Measurements from ENCODE around the gene DENND2A. TPM values are rescaled to one million over a fixed set of nuclear protein-coding genes. Genes with fewer than 3 reads are reported as not detected.
A peak's percentile ranks its signal among the peaks of the same experiment; 100 is the strongest.

DENND2A gene
- total RNA-seq, 1 donor from 2014 or later = 39.8 TPM

DNA sequence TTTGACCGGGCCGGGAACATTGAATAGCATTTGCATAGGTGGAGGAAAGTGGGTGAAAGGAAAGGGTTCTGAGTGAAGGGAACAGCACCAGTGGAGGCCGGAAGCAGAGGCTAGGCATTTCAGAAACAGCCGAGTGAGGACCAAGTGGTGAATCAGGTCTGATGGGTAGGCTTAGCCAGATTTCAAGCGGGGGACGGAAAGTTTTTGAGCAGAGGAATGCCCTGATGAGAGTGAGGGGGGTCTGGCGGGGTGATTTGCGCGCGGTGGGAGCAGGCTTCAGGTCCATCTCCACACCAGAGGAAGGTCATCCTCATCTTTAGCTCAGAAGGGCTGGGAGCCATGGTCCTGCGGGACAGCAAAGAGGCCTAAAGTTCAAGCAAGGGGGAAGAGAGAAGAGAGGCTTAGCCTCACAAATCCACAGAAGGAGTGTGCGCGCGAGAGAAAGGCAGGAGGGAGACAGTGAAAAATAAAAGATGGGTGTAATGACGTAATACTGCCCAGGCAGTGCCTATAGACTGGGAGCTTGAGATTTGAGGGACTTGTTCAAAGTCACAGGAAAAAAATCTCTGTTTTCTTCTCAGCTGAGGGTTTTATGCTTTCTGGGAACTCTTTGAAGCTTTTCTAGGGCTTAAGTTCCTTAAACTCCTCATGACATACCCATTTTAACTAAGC is 1.0 kb upstream of the DENND2A start:
- DNase-seq (ENCODE audit: low spot score, unreplicated experiment) = no peak
- no peaks in the 10 kb centered on the region for H3K36me3 Mint-ChIP-seq (ENCODE audit: insufficient read depth)
- H3K4me1 Mint-ChIP-seq (ENCODE audit: low read depth) = peaks cover 25% of the 10 kb centered on the region
- peaks cover 13% of the 10 kb centered on the region for H3K27me3 Mint-ChIP-seq
- H3K4me3 Mint-ChIP-seq (ENCODE audit: low read depth) = peak overlapping the region; percentile 59
- H3K27ac Mint-ChIP-seq = peak overlapping the region; percentile 82
- no peak for TF ChIP-seq CTCF (IDR thresholded peaks at IDR 0.05; ENCODE audit: unreplicated experiment)
- no peaks in the 10 kb centered on the region for H3K9me3 Mint-ChIP-seq (ENCODE audit: low read depth)

DNA sequence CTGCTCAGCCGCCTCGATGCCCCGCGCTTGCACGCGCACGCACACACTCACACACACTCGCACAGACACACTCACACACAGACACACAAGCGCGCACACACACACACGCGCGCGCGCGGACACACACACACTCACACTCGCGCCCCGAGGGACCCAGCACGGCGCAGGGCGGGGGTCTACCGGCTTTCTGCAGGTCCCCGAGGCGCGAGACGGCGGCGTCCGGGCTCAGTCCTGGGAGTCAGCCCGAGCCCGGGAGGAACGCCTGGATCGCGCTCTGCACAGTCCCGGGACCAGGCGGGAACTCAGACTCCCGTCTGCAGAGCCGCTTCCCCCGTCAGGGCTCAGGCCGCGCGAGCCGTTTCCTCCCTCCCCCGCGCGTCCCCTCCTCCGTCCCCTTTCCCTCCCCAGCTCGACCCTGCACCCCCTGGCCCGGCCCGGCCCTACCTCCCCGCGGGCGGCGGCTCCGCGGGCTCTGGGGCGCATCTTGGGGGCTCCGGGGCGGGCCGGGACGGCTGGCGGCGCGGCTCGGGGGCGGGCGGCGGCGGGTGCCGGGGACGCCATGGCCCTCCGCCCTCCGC is 464 bp downstream of the DENND2A start:
- peak; percentile 40 for DNase-seq (ENCODE audit: low spot score, unreplicated experiment)
- Mint-ChIP-seq H3K27me3 (peaks cover 13% of the 10 kb centered on the region), H3K9me3 (ENCODE audit: low read depth) (no peaks in the 10 kb centered on the region), H3K4me1 (ENCODE audit: low read depth) (peaks cover 33% of the 10 kb centered on the region), H3K27ac (peak overlapping the region; percentile 91), H3K36me3 (ENCODE audit: insufficient read depth) (no peaks in the 10 kb centered on the region), H3K4me3 (ENCODE audit: low read depth) (peak overlapping the region; percentile 99)
- no peak for TF ChIP-seq CTCF (IDR thresholded peaks at IDR 0.05; ENCODE audit: unreplicated experiment)

DNA sequence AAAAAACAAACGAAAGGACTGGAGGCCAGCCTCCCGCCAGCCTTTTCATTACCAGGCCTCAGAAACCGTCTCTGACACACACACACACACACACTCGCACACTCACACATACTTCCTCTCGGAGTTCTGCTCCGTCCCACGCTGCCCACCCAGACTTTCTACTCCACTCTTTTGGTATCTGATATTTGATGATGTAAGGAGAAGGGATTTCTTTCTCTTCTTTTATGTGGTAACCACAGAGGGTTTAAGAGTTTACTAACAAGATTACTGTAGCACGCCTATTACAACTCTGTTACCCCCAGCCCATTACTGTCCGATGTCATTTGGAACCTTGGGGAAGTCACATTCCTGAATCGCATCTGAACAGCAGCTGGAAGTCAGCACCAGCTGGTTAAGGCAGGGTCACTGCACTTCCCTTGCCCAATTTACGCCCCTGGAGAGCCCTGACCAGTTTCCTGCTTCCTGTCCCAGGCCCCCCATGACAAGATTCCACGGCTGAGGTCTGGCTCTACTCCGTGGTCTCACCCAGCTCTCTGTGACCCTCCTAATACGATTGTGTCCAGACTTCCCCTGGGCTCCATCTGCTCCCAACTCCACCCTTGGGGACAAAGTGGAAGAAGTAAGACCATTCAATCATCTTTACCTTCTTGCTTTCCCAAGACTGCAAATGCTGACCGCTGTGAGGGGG is 1.1 kb downstream of the DENND2A start:
- Mint-ChIP-seq H3K4me3 (ENCODE audit: low read depth) (peak overlapping the region; percentile 99), H3K9me3 (ENCODE audit: low read depth) (no peaks in the 10 kb centered on the region), H3K4me1 (ENCODE audit: low read depth) (peaks cover 33% of the 10 kb centered on the region), H3K27ac (peak overlapping the region; percentile 91), H3K27me3 (peaks cover 13% of the 10 kb centered on the region), H3K36me3 (ENCODE audit: insufficient read depth) (no peaks in the 10 kb centered on the region)
- DNase-seq (ENCODE audit: low spot score, unreplicated experiment) = no peak
- TF ChIP-seq CTCF (IDR thresholded peaks at IDR 0.05; ENCODE audit: unreplicated experiment) = no peak

DNA sequence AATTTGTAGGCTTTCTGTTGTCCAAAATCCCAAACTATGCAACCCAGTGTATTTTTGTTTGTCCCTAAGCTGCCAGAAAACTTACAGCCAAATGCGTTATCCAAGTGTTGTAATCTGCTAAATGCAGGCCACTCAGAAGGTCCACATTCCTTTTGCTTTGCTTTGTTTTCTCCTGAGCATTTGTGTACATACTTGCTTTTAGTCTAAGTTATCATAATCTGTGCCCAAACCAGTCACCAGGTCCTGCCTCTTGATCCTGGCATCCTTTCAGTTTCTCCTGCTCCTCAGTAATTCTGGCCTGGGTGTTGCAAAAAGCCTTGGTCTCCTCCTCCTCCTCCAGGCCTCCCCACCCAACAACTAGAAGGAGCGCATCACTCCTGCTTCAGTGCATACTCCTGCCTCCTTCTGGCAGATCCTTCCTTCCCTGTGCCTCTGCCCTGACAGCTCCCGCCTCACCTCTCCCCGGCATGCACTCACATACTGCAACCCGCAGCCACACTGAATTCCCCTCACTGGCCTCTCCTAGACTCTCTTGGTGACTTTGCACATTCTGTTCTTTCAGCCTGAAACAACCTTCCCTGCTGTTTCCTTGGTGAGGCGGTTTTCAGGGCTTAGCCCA is 2.3 kb downstream of the DENND2A start:
- no peak for TF ChIP-seq CTCF (IDR thresholded peaks at IDR 0.05; ENCODE audit: unreplicated experiment)
- H3K4me3 Mint-ChIP-seq (ENCODE audit: low read depth) = peak overlapping the region; percentile 99
- no peaks in the 10 kb centered on the region for H3K9me3 Mint-ChIP-seq (ENCODE audit: low read depth)
- peaks cover 33% of the 10 kb centered on the region for H3K4me1 Mint-ChIP-seq (ENCODE audit: low read depth)
- H3K36me3 Mint-ChIP-seq (ENCODE audit: insufficient read depth) = no peaks in the 10 kb centered on the region
- peak overlapping the region; percentile 7 for H3K27ac Mint-ChIP-seq
- H3K27me3 Mint-ChIP-seq = peaks cover 13% of the 10 kb centered on the region
- DNase-seq (ENCODE audit: low spot score, unreplicated experiment) = no peak

DNA sequence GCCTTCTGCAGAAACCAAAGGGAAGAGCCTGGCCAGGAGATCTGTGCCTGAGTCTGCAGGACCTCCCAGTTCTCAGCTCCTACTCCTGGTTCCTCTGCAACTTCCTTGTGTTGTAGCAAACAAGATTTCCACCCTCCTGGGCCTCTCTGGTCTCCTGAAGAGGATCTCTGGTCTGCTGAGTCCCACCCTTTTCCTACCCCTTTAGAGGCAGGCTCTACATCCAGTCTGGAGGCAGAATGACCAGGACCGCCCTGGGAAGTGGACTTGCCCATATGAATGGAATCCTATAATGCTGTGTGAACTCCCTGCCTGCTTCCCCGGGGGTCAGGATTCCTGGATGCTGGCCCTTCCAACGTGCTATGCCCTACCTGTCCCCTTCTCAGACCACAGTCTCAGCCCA is 3.2 kb downstream of the DENND2A start:
- TF ChIP-seq CTCF (IDR thresholded peaks at IDR 0.05; ENCODE audit: unreplicated experiment) = no peak
- H3K36me3 Mint-ChIP-seq (ENCODE audit: insufficient read depth) = no peaks in the 10 kb centered on the region
- no peak for DNase-seq (ENCODE audit: low spot score, unreplicated experiment)
- no peak overlapping the region for H3K27ac Mint-ChIP-seq
- peaks cover 13% of the 10 kb centered on the region for H3K27me3 Mint-ChIP-seq
- H3K9me3 Mint-ChIP-seq (ENCODE audit: low read depth) = no peaks in the 10 kb centered on the region
- H3K4me1 Mint-ChIP-seq (ENCODE audit: low read depth) = peaks cover 33% of the 10 kb centered on the region
- H3K4me3 Mint-ChIP-seq (ENCODE audit: low read depth) = no peak overlapping the region

Data from progenitor cell of endocrine pancreas (in vitro differentiated cells).